ENCODE measurements around the gene CUEDC1. TPM values are rescaled to one million over a fixed set of nuclear protein-coding genes. Genes with fewer than 3 reads are reported as not detected.

CUEDC1 gene
- total RNA-seq, 1 donor: 25.7 TPM

GRCh38 chr17:57839571-57839923 lies 115.7 kb downstream of the CUEDC1 start:
- TF ChIP-seq CTCF (IDR thresholded peaks at IDR 0.05; ENCODE audit: insufficient read depth, low read length): no peak
- no peak overlapping the region for H3K4me3 ChIP-seq (ENCODE audit: low read depth, low read length)
- DNase-seq (ENCODE audit: low read depth): no peak

GRCh38 chr17:57838857-57839570 lies 116.2 kb downstream of the CUEDC1 start:
- no peak for TF ChIP-seq CTCF (IDR thresholded peaks at IDR 0.05; ENCODE audit: insufficient read depth, low read length)
- H3K4me3 ChIP-seq (ENCODE audit: low read depth, low read length): no peak overlapping the region
- no peak for DNase-seq (ENCODE audit: low read depth)

- no peak overlapping the region for H3K4me3 ChIP-seq (ENCODE audit: low read depth, low read length)
- no peak for TF ChIP-seq CTCF (IDR thresholded peaks at IDR 0.05; ENCODE audit: insufficient read depth, low read length)
- no peak for DNase-seq (ENCODE audit: low read depth)
Measured at GRCh38 chr17:57838453-57838852, 116.8 kb downstream of the CUEDC1 start.

- DNase-seq (ENCODE audit: low read depth): no peak
- no peak overlapping the region for H3K4me3 ChIP-seq (ENCODE audit: low read depth, low read length)
- no peak for TF ChIP-seq CTCF (IDR thresholded peaks at IDR 0.05; ENCODE audit: insufficient read depth, low read length)
Measured at GRCh38 chr17:57835333-57835900, 119.8 kb downstream of the CUEDC1 start.

GRCh38 chr17:57834146-57834741 lies 121.0 kb downstream of the CUEDC1 start:
- no peak overlapping the region for H3K4me3 ChIP-seq (ENCODE audit: low read depth, low read length)
- DNase-seq (ENCODE audit: low read depth): peak; percentile 31
- peak; percentile 14 for TF ChIP-seq CTCF (IDR thresholded peaks at IDR 0.05; ENCODE audit: insufficient read depth, low read length)

- peak; percentile 87 for TF ChIP-seq CTCF (IDR thresholded peaks at IDR 0.05; ENCODE audit: insufficient read depth, low read length)
- DNase-seq (ENCODE audit: low read depth): peak; percentile 81
- peak overlapping the region; percentile 63 for H3K4me3 ChIP-seq (ENCODE audit: low read depth, low read length)
Measured at GRCh38 chr17:57833179-57833939, 121.9 kb downstream of the CUEDC1 start.
